ENCODE measurements around the gene SF3B4.
"Not testable (repeated sequence)": the region's sequence is repeated elsewhere in the genome, so short reads cannot be mapped to it uniquely, and the experiment has no call there.

Gene SF3B4

GRCh38 chr1:149887456-149888246, 40.0 kb downstream of the SF3B4 start:
- peak; percentile 48 for DNase-seq (ENCODE audit: low read depth)

GRCh38 chr1:149887196-149887455, 40.5 kb downstream of the SF3B4 start:
- DNase-seq (ENCODE audit: low read depth): not testable (repeated sequence)

- DNase-seq (ENCODE audit: low read depth): peak; percentile 68
Observed at GRCh38 chr1:149886396-149887195, 41.0 kb downstream of the SF3B4 start.

DNA sequence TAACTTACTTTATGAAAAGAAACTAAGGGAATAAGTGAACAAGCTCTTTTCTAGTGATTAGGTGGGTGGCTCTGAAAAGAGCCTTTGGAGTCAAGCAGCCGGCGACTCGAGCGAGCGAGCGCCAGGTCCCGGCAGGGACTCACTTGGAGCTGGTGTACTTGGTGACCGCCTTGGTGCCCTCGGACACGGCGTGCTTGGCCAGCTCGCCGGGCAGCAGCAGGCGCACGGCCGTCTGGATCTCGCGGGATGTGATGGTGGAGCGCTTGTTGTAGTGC, 41.5 kb downstream of the SF3B4 start:
- DNase-seq (ENCODE audit: low read depth): not testable (repeated sequence)

GRCh38 chr1:149885339-149886120, 42.1 kb downstream of the SF3B4 start:
- DNase-seq (ENCODE audit: low read depth): peak; percentile 34

- DNase-seq (ENCODE audit: low read depth): no peak
Observed at GRCh38 chr1:149884433-149885338, 42.9 kb downstream of the SF3B4 start.

DNA sequence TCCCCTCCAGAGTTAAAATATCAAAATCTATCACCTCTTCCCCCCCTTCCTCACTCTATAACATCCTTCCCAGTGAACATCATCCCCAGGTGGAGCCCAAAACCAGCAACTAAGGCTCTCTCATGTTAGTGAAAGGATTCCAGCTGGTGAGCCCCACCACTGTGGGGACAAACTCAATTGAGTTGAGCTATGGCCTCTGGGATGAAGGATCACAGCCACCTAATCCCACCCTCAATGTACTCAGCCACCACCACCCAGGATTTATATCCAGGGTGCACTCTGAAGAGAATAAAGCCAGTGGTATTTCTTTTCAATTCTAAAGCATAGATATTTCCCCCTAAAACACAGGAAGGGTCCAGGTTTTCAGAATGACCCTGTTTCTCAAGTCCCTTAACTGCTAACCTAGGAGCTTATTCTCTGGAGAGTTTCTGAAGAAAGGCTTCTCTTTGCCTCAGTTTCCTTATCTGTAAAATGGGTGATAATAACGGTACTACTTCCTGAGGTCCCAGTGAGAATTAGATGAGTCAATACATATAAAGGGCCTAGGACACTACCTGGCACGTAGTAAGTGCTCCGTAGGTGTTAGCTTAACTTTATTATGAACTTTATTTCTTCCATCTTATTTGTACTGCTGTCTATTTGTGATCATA, 43.9 kb downstream of the SF3B4 start:
- no peak for DNase-seq (ENCODE audit: low read depth)

GRCh38 chr1:149881876-149882275, 45.7 kb downstream of the SF3B4 start:
- DNase-seq (ENCODE audit: low read depth): no peak

- no peak for DNase-seq (ENCODE audit: low read depth)
Observed at GRCh38 chr1:149879556-149879955, 48.0 kb downstream of the SF3B4 start.

- no peak for DNase-seq (ENCODE audit: low read depth)
Observed at GRCh38 chr1:149877211-149877946, 50.2 kb downstream of the SF3B4 start.

All from stimulated activated CD8-positive, alpha-beta memory T cell treated with anti-CD3 and anti-CD28 coated beads, Interleukin-15, amount 100 ng/mL, for 1 hour (primary cell).